OCI-LY3 (cell line): ENCODE results near the gene PDXK.

Source experiments
- CTCF ChIP-seq: fragments of 200-600, 300-600 bp; sonication (generic); IDR thresholded peaks from 2 replicates; pipeline ENCODE4 v1.5.1; 2014; ENCODE audit warnings: antibody characterized with exemption, low read length, low read depth
- EZH2phosphoT487 ChIP-seq: fragments of 200-600 bp; shearing (Covaris generic); IDR thresholded peaks from 2 replicates; pipeline ENCODE4 v1.6.1; 2018; ENCODE audit warnings: antibody characterized with exemption, mixed run types, low read depth

GRCh38 chr21:43781846-43782245, 62.9 kb downstream of the PDXK start:
- no peak for TF ChIP-seq EZH2phosphoT487
- no peak for TF ChIP-seq CTCF
